DMS53 (cell line): Measurements from ENCODE around the gene EP400.
A peak's percentile ranks its signal among the peaks of the same experiment; 100 is the strongest.
"Not testable (repeated sequence)": the region's sequence is repeated elsewhere in the genome, so short reads cannot be mapped to it uniquely, and the experiment has no call there.

Experiments
- DNase-seq: peaks from one replicate; lab custom pipeline; 2025; lab: John Stamatoyannopoulos, UW

EP400 gene

DNA sequence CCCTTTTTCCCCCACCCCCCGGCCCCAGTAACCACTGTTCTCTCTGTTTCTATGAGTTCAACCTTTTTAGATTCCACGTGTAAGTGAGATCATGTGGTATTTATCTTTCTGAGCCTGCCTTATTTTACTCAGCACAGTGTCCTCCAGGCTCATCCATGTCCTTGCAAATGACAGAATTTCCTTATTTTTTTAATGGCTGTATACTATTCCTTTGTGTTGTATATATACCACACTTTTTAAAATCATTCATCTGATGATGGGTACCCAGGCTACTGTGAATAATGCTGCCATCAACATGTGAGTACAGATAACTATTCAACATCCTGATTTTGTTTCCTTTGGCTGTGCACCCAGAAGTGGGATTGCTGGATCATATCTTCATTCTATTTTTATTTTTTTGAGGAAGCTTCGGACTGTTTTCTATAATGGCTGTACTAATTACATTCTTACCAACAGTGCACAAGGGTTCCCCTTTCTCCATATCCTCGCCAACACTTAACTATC lies 139.7 kb downstream of the EP400 start:
- DNase-seq, result no peak

- DNase-seq, result no peak
These were observed 144.6 kb downstream of the EP400 start for GRCh38 chr12:132094269-132094891.

- DNase-seq, result peak; percentile 76
These were observed 146.0 kb downstream of the EP400 start for GRCh38 chr12:132095520-132096409.

DNA sequence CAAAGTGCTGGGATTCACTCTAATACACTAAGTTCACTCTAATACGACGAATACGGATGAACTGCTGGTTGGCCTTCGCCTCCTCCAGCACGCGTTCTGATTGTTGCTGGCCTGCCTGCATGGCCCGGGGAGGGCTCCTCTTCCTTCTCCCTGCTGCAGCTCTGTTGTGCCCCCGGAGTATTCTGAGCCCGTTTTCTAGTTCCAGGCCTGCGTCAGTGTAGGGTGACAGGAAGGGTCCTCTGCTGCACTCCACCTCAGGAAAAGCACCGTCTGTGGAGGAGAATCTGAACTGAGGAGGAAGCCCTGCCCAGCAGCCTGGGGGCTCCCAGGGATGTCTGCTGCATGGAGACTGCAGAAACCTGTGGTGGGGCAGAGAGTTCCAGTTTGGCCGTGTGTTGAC lies 150.0 kb downstream of the EP400 start:
- DNase-seq, result no peak

- no peak for DNase-seq
These were observed 150.7 kb downstream of the EP400 start for GRCh38 chr12:132100306-132101065.

DNA sequence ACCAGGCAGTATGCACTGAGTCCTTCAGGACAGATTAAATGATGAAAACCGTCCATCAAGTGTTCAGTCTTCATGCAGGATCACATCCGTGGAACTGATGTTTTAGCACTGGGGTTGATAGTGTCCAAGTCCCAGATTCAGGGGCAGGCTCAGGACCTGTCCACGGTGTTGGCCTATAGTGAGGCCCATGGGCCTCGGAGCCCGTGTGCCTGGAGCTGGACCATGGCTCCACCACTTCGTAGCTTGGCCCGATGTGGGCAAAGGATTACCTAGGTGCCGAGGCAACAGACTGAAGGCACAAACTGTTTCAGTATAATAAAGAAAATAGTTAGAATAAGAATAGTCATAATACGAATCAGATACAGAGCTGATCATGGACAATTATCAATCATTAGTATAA lies 152.6 kb downstream of the EP400 start:
- DNase-seq, result no peak

DNA sequence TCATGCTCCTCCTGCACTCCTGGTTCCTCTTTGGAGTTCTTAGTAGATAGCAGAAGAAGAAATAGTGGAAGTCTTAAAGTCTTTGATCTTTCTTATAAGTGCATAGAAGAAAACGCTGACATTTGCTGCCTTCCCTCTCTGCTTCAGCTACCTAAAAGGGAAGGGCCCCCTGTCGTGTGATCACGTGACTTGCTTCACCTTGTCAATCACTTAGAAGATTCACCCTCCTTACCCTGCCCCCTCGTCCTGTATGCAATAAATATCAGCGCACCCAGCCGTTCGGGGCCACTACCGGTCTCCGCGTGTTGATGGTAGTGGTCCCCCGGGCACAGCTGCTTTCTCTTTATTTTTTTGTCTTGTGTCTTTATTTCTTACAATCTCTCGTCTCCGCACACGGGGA lies 153.3 kb downstream of the EP400 start:
- DNase-seq, result not testable (repeated sequence)

DNA sequence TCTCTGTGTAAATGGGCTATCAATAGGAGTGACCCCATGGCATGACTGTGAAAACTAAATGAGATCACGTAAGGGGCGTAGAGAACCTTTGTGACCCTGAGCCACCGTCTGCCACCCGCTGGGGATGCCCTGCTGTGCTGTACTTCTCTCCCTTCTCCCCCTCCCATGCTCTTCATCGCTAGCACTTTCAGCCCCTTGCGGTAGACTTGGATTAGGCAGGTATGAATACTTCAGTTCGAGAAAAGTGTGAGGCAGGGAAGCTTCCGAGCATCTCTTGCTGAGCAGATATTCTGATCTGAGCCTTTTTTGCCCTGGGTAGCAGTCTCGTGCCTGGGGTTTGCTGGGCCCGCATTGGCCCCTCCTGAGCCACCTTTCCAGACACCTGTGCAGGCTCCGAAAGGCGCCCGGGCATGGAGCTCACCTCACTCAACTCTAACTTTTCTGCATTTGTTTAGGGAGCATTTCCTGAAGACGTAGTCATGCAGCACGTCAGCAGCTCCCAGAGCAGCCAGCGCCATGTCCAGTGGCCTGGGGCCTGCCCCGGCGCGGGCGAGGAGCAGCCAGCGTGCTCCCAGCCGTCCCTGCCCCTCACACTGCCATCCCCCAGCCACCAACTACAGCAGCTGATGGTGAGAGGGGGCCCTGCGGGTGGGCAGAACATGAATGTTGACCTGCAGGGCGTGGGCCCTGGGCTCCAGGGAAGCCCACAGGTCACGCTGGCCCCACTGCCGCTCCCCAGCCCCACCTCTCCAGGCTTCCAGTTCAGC lies 154.0 kb downstream of the EP400 start:
- DNase-seq, result no peak

DNA sequence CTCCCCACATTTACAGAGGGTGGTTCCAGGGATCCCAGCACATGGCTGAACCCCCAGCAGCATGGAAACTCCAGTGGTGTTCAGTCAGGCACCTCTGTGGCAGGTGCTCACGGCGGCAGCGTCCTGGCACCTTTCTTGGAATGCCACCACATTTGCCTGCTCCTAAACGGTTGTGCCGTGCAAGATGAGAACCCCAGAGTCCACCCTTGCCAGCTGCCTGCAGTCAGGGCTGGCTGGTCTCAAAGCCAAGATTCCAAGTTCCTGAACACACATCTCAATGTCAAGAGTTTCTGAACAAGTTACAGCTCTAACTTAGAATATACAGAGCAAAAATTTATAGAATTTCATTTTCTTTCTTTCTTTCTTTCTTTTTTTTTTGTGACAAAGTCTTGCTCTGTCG lies 155.7 kb downstream of the EP400 start:
- no peak for DNase-seq

- no peak for DNase-seq
These were observed 157.2 kb downstream of the EP400 start for GRCh38 chr12:132106921-132107320.

DNA sequence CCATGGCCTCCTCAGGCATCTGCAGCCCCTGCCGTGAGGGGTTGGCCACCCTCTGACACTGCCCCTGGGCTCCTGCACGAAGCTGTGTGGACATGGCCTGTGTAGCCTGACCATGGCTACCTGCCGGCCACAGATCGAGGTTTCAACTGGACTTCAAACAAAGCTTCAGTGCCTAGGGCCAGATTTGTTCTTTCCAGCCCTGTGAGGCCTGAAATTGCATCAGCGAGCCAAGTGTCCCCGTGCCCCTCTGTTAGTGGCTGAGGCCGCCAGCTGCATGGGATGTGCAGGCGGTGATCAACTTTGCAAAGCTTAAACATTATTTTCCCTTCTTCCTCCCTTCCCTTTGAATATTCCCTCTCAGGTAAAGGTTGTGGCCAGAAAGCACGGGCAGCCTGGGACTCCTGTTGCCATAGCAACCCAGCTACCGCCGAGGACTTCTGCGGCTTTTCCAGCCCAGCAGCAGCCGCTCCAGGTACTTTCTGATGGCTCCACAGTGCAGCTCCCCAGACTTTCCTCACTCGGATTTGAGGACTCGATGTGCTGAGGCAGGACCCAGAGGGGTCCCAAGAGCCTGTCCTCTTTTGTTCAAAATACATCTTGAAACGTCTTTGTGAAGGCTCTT lies 158.6 kb downstream of the EP400 start:
- peak; percentile 32 for DNase-seq

DNA sequence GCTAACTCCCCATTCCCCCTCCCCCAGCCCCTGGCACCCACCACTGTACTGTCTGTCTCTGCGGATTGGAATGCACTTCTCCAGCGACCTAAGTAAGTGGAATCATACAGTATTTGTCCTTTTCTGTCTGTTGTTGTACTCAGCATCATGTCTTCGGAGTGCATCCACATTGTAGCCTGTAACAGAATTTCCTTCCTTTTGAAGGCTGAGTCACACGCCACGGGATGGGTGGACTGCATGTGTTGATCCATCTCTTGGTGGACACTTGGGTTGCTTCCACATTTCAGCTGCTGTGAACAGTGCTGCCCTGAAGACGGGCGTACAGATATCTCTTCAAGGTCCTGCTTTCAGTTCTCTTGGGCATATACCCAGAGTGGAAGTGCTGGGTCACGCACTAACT lies 160.0 kb downstream of the EP400 start:
- no peak for DNase-seq

DNA sequence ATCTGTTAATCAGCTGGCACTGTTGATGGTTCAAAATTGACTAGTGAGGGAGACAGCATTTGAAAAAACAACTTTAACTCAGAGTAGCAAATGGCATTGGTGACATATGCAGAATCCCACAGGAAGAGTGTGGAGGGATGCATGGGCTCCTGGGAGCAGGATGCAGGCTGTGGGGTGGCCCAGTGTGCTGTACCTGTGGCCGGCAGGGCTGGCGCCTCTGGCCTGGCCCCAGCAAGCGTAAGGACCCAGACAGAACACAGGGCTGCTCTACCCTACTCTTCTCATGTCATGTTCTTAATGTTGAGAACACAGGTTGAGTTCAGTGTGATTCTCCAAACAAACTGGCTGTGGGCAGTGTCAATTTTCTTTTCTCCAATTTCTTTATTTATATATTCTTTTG lies 160.9 kb downstream of the EP400 start:
- no peak for DNase-seq

GRCh38 chr12:132111654-132112304 lies 162.0 kb downstream of the EP400 start:
- no peak for DNase-seq

DNA sequence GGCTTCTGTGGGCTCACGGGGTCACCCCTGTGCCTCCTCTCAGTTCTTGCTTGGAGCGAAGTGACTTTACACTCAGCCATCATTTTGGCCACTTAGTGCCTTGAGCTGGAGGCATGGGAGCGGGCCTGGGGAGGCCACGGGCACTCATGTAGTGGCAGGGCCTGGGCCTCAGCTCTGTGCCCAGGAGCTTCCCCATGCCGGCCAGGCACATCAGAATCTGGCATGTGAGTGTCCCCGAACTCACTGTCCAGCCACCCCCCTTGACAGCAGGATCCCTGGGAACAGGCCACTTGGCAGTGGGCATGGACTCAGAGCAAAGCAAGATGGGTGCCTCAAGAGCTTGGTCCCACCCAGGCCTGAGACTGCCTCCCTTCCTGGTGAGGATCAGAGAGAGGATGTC lies 164.9 kb downstream of the EP400 start:
- no peak for DNase-seq

GRCh38 chr12:132115500-132115899 lies 165.8 kb downstream of the EP400 start:
- no peak for DNase-seq

DNA sequence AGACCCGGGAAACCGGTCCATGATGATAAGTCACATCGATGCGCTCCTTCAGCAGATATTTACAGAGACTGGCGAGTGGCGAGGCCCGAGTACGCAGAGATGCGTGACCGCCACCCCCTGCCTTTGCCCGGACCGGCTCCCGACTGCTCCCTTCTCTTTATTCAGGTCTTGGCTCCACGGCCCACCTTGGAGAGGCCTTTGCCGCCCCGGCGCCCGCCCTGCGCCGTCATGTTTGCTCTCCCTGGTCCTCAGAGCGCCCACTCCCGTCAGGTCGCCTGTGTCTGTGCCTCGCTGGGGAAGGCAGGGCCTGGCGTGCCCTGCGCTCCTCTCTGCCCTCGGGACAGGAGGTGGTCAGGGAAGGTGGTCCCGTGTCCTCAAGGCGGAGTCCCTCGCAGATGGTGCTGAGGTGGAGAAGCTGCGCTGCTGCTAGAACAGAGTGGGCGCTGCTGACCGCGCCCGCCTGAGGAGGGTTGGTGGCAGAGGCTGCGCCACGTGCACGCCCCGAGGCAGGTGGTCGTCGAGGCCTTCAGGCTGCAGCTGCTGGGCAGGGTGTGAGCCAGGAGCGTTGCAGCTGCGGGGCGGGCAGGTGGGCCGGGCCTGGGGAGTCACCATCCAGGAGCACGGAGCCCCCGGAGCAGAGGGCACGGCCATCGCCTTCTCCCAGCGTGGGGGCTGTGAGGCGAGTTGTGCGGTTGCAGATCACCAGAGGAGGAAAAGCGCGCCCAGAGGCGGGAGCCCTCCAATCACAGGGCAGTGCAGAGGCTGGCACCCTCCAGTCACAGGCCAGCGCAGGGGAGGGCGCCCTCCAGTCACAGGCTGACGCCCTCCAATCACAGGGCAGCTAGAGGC lies 167.2 kb downstream of the EP400 start:
- no peak for DNase-seq

DNA sequence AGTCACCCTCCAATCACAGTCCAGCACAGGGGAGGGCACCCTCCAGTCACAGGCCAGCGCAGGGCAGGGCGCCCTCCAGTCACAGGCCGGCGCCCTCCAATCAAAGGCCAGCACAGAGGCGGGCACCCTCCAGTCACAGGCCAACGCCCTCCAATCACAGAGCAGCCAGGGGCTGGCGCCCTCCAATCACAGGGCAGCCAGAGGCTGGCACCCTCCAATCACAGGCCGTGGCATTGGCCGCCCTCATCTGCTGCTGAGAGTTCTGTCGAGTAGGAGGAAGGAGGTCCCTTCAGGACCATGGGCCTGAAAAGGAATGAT lies 167.8 kb downstream of the EP400 start:
- no peak for DNase-seq

DNA sequence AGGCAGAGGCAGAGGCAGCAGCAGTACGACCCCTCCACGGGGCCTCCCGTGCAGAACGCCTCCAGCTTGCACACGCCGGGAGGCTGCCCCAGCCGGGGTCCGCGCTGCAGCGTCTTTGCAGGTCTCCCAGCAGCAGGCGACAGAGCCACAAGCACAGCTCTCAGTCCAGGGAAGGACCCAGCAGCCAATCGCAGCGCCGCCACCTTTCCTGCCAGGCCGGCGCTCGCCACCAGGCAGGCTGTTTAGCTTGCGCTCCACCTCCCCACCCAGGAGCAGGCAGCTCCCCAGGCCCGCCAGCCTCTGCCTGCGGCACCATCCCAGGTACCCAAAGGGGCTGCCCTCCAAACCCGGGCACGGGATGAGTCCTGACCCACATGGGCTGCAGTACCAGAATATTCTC lies 169.1 kb downstream of the EP400 start:
- DNase-seq, result no peak

DNA sequence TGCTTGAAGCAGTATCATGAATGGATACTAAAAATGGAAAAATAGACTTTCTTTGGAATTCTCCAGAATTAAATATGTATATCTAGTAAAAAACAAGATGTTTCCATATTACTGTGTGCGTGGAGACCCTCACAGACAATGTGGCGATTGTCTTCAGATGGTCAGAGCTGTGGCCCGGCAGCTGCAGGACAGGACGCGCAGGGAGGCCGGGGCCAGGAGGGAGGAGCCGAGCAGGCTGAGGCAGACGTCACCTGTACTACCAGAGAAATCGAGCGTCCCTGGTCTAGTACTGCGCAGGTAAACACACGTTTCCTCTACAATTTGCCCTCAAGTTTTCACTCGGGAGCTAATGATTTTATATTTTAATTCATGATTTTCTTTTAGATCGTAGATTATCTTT lies 171.5 kb downstream of the EP400 start:
- no peak for DNase-seq
